HUDEP-2 (cell line): Measurements from ENCODE around the gene SEMA4F.
A peak's percentile ranks its signal among the peaks of the same experiment; 100 is the strongest.
"Not testable (repeated sequence)": the region's sequence is repeated elsewhere in the genome, so short reads cannot be mapped to it uniquely, and the experiment has no call there.

ENCODE experiments used
- DNase-seq, 76 experiments: peaks; one replicate each; lab custom pipeline; 2025; ENCODE audit not compliant: unreplicated experiment in 76 of 76; lab: John Stamatoyannopoulos, UW

SEMA4F gene, protein sequence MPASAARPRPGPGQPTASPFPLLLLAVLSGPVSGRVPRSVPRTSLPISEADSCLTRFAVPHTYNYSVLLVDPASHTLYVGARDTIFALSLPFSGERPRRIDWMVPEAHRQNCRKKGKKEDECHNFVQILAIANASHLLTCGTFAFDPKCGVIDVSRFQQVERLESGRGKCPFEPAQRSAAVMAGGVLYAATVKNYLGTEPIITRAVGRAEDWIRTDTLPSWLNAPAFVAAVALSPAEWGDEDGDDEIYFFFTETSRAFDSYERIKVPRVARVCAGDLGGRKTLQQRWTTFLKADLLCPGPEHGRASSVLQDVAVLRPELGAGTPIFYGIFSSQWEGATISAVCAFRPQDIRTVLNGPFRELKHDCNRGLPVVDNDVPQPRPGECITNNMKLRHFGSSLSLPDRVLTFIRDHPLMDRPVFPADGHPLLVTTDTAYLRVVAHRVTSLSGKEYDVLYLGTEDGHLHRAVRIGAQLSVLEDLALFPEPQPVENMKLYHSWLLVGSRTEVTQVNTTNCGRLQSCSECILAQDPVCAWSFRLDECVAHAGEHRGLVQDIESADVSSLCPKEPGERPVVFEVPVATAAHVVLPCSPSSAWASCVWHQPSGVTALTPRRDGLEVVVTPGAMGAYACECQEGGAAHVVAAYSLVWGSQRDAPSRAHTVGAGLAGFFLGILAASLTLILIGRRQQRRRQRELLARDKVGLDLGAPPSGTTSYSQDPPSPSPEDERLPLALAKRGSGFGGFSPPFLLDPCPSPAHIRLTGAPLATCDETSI

DNA sequence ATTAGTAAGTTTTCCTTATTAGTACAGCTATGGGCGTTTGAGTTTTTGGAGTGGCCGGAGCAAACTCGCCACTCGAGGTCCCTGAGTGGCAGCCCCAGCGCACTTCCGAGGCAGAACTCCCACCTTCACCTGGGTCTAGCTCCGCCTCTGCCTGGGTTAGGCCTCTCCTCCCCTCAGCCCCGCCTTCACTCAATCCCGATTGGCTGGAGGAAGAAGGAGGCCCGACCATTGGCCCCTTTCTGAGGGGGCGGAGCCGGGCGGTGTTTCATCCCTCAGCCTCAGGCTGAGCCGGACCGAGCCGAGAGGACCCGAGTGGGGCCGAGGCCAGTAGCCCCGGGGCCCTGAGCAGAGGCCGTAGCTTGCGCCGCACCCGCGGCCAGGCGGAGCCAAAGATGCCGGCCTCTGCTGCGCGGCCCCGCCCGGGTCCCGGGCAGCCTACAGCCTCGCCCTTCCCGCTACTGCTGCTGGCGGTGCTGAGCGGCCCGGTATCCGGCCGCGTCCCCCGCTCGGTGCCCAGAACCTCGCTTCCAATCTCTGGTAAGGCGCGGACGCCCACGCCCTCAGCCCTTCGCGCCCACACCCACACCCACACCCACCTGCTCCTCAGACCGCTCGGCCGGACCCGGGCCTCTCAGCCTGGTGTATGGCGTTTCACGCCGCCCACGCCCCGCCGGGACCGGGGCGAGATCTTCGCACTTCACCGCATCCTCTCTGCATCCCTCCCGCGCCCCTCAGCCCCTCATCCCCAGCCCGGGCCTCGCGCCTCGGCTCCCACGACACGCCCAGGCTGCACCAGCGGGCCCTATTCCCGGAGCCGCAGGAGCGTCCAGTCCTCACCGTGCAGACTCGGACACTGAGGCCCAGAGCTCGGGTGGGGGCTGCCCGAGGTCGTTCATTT, at the start of gene SEMA4F:
Gene SEMA4F, plus strand, starts transcription at position 263 of the 898 bp plus-strand sequence. Its CDS starts 130 bp downstream, at position 393.
- DNase-seq = peak in 74 of 76 experiments; percentile 12 to 93 (median 86)

DNA sequence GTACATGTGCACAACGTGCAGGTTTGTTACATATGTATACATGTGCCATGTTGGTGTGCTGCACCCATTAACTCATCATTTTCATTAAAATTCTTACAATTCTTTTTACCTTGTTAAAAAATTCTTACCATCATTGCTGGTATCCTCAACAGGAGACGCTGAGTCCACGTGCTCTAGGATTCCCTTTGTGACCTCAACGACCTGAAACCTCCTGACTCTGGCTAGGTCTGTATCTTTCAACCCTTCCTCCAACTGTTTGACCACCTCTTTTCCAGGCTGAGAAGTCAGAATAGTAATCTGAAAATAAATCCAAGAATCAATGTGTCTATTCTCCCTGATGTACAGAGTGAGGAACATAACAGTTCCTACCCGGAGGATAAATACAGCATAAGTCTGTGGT, 47.1 kb upstream of the SEMA4F start:
- DNase-seq = no peak

DNA sequence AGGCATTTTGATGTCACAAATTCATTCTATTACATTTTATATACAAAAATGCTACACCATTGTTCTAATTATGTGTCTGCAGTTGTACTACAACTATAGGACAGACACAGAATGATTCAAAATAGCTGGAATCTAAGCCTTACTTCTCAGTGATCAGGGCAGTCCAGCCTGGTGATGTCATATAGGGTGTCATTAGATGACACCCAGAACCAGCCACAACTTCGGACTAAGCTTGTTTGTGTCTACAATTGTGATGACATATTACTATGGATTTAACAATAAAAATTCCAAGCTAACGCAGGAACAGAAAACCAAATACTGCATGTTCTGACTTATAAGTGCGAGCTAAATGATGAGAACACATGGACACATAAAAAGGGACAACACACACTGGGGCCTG, 36.9 kb upstream of the SEMA4F start:
- no peak for DNase-seq

DNA sequence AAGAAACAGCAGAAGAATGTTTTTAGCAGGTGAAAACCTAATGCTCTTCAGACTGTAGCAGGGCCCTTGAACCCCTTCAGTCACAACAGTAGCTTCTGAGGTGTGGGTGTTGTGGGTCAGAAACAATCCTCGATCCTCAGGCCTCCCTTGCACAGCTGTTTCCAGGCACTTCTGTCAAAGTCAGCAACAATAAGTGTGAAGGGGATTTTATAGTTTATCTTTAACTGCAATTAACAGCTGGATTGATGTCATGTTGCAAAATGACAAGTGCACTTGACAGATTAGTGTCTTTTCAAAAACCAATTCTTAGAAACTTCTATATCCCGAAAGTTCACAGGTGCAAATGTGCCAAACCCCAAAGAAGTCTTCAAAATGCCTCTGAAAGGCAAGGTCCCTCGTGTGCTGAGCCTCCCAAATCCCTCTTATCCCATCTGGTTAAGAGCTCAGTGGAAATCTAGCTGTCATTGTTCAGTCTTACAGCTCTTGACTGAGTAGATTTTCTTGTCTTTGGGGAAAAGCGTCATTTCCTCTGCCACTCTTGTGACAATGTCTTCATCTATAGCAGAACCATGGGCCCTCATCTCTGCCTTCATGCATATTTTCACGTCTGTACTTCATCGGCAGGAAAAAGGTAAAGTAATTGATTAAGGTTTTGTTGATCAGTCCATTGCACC, 35.5 kb upstream of the SEMA4F start:
- no peak for DNase-seq

DNA sequence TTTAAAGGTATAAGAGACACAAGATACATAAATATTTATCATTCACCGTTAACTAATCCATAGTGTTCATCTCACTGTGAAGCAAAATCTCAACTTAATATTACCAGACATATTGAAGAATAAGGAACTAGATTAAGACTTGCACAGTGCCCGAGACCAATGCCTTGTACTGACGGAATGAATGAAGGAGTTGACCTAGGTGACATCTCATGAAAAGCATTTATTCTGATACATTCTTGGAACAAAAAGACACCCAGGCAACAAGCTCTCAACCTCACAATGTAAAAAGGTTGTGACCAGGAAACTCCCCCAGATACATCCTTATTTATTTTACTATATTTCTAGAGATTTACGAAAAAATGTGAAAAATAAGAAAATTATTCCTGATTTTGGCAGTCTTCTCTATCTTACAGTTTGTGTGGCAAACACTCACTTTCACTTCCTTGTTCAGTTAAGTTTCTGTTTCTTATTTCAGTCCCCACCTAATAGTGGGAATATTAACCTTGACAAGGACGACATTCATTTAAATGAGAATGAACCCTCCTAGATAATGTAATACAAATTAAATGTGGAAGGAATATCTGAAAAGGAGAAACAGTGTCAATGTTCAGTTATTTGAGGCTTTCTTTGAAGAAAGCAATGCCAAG, 34.3 kb upstream of the SEMA4F start:
- DNase-seq = no peak

DNA sequence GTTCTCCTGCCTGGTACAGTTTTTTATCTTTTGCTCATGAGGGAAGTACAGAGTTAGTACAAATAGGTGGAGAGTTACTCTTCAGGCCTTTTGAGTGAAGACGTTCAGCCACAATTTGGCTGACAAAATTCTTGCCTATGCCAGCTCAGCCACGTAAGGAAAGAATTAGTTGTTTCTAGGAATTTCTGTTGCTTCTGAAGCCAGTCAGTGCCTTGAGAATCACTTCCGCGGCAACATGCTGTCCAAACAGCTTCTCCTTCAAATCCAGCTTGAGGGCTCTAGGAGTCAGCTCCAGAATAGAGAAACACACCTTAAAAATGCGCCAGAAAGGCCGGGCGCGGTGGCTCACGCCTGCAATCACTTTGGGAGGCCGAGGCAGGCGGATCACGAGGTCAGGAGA, 33.4 kb upstream of the SEMA4F start:
- DNase-seq = no peak

DNA sequence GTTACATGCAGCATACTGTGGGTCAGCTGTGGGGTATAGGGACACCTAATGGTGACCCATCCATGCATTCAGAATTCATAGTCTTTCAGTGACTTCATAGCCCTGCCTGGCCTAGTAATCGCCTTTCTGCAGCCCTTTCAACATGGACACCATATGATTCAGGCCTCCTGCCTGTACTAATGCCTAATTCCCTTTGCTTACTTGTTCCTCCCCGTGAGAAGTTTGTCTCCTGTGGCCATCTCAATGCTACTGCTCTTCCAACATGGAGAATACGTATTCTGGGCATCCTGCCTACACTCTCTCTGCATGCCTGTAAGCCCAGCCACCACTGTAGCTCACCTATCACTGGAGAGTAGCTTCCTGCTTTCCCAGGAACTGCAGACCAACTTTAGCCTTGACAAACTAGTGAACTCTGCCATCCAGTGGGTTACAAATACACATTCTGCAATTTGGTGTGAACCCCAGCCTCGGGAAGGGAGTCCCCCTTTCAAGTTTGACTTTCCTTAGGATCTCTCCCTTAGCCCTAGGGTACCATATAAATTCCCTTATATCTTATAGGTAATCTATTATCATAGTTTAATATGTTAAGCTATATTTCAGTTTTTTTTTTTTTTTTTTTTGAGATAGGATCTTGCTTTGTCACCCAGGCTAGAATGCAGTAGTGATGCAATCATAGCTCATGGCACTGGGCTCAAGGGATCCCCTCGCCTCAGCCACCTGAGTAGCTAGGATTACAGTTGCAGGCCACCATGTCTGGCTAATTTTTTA, 28.2 kb upstream of the SEMA4F start:
- no peak for DNase-seq

DNA sequence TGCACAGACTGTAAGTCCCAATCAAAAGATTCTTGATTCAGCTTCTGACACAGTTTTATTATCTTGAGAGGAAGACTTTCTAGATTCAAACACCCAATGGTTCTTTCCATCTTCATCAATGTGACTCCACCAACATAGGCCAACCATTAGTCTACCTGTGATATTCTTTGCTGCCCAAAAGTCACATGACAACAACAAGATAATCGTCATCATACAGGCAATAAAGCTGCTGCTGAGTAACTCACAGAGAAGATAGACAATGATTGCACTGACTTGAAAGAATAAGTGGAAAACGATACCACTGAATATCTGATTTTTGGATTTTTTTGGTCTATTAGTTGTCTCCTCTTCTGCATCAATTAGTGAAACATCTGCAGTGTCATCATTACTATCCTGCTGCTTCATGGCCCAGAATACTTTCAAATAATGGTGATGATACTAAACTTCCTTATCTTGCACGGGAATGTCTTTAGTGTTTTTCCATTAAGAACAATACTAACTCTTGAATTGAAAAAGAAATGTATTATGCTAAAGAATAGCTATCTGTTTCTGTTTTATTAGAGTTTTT, 25.4 kb upstream of the SEMA4F start:
- DNase-seq = no peak

DNA sequence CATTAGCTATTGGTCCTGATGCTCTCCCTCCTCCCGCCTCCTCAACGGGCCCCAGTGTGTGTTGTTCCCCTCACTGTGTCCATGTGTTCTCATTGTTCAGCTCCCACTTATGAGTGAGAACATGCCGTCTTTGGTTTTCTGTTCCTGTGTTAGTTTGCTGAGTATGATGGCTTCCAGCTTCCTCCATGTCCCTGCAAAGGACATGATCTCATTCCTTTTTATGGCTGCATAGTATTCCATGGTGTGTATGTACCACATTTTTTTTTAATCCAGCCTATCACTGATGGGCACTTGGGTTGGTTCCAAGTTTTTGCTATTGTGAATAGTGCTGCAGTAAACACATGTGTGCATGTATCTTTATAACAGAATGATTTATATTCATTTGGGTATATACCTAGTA, 23.6 kb upstream of the SEMA4F start:
- not testable (repeated sequence) for DNase-seq

DNA sequence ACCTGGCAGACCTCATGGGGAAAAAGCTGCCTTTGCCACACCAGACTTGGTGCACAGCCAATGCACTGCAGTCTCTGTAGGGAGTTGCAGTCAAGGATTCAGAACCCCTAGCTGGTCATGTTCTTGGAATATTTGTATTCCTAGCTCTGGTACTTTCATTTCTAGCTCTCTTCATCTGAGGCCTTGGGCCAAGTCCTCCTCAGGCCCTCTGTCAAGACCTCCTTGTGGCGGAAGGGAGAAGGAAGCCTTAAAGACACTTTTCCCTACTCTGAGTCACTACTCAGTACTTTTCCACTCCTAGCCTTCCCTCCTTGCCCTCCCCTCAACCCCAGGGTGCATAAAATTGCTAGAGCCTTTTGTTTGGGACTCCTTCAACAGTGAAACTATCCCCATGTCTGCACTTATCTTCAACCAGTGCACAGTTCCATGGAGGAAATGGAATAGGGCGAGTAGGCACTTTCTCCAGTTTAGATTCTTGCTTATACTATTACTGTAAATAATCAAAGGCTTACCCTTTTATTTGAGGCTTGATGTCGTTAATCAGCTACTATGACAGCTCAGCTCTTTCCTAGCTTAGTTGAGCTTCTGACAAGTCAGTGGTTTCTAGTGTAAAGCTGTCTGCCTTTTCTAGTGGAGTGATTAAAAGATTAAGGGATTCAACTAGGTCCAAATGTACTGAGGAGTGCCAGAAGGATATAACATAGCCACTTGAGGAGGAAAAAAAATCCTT, 21.7 kb upstream of the SEMA4F start:
- no peak for DNase-seq

DNA sequence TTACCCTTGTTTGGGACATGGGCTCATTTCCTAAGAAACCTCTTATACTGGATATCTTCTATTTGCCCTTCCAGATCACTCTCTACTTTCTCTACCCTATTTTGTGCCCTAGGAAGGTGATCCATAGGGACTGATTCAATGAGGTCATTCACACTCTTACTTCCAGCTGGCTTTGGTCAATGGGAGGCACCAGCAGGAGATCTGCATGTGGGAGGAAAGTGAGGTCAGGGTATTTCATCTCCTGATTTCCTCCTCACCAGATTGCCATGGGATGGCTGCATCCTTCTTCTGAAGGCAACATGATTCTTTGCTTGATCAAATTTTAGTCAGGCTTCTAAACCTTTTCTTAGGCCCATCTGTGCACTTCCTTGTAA, 21.1 kb upstream of the SEMA4F start:
- no peak for DNase-seq

DNA sequence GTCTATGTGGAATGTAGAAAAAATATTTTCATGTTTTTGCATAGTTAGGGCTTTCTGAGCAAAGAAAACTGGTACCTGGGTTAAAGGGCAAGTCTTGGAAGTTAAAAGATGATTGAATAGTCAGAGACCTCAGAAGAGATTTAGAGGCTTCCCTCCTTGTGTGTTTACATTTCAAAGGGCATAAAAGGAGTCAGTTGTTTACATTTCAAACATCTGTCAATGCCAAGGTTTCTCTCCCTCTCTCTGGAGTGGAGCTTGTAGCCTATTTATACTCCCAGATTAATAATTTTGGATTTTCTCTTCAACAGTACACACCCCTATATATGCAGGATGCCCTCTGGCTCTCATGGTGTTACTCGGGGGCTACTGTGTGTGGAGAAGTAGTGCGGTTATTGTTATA, 14.5 kb upstream of the SEMA4F start:
- no peak for DNase-seq

DNA sequence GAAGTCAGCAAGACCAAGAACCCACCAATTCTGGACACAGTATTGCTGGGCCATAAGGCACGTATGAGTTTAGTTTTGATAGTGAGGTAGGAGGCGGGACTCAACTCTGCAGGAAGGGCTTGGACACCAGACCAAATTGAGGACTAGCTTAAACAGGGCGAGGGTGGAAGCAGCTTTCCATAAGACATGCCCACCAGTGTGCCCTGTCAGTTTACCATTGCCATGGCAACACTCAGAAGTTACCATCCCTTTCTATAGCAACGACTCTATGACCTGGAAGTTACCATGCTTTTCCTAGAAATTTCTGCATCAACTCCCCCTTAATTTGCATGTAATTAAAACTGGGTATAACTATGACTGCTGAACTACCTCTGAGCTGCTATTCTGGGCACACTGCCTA, 8.7 kb upstream of the SEMA4F start:
- DNase-seq = no peak

DNA sequence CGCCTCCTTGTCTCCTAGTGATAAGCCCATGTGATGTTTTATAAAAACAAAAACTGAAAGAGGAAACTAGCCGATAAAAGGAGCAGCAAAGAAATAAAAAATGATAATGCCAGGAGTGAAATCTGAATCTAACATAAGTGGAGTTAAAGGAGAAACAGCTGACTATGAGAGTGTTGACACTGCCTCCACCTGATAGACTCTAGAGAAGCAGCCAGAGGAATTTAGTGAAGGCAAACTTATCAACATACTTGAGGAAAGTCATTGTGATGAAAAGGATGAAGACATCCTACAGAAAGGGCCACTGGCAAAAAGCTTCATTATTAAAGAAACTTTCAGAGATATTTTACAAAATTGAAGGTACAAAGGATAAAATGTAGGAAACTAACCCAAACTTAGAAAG, 7.8 kb upstream of the SEMA4F start:
- no peak for DNase-seq

DNA sequence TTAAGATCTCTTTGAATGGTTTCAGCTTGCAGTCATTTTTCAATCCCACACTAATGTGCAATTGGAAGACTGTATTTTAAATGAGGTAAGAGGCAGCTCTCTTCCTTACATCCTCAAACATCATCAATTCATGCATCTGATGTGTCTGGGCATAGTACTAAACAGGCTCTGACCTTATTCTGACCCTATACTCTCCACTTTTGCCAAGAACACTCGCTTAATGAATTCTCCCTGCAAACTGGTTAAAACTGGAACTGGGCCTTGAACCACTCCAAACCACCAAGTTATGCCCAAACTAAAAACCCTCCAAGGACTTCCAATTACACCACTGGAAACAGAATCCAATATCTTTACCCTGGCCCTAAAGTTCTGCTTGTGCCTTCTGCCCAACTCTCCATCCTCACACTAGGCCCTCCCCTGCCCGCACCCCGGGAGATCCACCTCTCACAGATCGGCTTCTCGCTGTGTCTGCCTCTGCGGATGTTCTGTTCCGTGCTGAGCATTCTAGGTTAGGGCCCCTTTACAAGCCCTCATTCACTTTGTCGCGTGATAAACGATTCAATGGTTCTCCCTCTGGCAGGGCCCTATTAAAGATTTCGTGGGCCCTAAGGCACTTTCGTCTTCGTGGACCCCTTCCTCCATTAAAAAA, 7.1 kb upstream of the SEMA4F start:
- DNase-seq = no peak

DNA sequence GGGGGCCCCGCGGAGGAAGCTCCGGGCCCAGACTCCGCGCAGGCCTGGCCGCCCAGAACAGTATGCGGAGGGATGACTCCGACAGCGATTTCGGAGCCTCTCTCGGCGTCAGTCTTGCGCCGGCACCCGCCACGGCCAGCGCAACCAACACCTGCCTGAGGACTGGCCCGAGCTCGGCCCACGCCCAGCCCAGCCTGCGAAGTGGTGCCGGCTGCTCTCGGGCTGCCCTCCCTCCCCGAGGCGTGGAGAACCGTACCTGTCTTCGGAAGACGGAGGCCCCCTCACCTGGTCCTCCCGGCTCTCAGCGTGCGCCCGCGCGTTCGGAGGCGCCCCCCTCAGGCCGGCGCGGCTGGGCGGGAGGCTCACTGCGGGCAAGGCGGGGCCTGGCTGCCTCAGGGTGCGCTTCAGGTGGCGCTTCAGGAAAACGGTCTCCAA, 6.0 kb upstream of the SEMA4F start, which contains the start of gene M1AP:
Gene M1AP, minus strand, starts transcription at position 322 of the 435 bp plus-strand sequence. CDS start 8,055 bp downstream, outside the sequence.
- no peak for DNase-seq

DNA sequence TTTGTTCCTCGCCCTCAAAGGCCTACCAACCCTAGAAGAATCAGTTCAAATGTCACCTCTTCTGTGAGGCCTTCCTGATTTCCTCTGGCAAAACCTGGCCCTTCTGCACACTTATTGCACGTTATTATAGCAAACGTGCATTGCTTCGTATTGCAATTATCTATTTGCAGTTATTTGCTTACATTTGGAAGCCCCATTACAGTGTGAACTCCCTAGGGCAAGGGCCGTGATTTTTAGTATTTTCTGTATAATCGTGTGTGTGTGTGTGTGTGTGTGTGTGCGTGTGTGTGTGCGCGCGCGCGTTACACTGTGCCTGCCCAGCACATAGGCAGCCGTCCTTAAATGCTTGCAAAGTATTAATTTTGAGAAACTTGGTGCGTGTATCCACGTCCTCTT, 460 bp upstream of the SEMA4F start:
- DNase-seq = peak in 1 of 76 experiments; percentile 37

DNA sequence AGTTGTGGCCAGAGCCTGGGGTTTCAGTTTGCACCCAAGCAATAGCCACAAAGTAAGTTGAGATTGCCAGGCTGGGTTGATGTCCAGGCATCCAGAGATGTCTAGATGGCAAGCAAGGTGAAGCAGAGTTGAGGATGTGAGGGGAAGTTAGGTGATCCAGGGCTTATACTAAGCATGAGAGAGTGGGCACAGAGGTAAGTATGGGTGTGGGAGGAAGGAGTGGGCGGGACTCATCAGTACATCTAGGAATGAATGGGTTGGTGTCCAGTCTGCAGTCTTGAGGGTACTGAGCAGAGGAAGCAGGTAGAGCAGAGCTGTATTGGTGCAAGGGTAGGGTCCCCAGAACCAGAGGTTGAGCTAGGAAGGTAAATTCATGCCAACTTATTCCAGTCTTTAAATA, 1.5 kb downstream of the SEMA4F start:
- DNase-seq = no peak
